Endothelial cell of umbilical vein (primary cell): Measurements from ENCODE around the gene CCDC157. TPM values are rescaled to one million over a fixed set of nuclear protein-coding genes. Genes with fewer than 3 reads are reported as not detected.

ENCODE experiments used
- BruUV-seq: library from RNA; stranded (reverse); fragments of 400-500 nt; replicated peaks from 2 replicates; lab custom pipeline; 2021; lab: Mats Ljungman, UMichigan
- CTCF ChIA-PET: fragments of 300-600, 350-600 bp; sonication (Branson Sonifier 250); formaldehyde crosslinking; loops from one replicate; lab custom pipeline; 2021; ENCODE audit warnings: antibody characterized with exemption, inconsistent platforms; lab: Charles Lee
- POLR2A ChIA-PET: fragments of 300-600, 350-600 bp; sonication (Branson Sonifier 250); formaldehyde crosslinking; loops from one replicate; lab custom pipeline; 2021; ENCODE audit warnings: antibody characterized with exemption, inconsistent platforms; lab: Charles Lee
- DNase-seq: peaks from one replicate; pipeline ENCODE4 v3.0.0-alpha.2; 2011; ENCODE audit warnings: low read depth, low spot score
- FAIRE-seq: peaks from 2 replicates; lab custom pipeline; 2011; peaks lifted over from hg19 to GRCh38; lab: Jason Lieb, UNC
- H2AFZ ChIP-seq: 2 replicates; pipeline ENCODE4 v1.6.0; 2012; ENCODE audit warnings: low read depth, low read length, control low read depth, inconsistent platforms
- H3K27ac ChIP-seq: 2 replicates; pipeline ENCODE4 v1.5.1; 2011; ENCODE audit warnings: low read depth, mild to moderate bottlenecking, control low read depth, low read length, moderate library complexity; ENCODE audit not compliant: insufficient read depth
- H3K27me3 ChIP-seq, 2 experiments: 2 replicates each; pipeline versions ENCODE4 v1.6.0 to v1.6.1; 2011; ENCODE audit warnings: low read length in 2 of 2, mixed read lengths in 1 of 2; ENCODE audit not compliant: control insufficient read depth in 2 of 2, insufficient read depth in 2 of 2
- H3K36me3 ChIP-seq, 2 experiments: 2 replicates in 1 of 2; 3 replicates in 1 of 2; pipeline ENCODE4 v1.5.1; 2011; ENCODE audit warnings: low read length in 2 of 2, mild to moderate bottlenecking in 1 of 2, moderate library complexity in 1 of 2; ENCODE audit not compliant: control insufficient read depth in 2 of 2, insufficient read depth in 2 of 2; ENCODE audit errors: extremely low read depth in 1 of 2
- H3K4me1 ChIP-seq: 3 replicates; pipeline ENCODE4 v1.5.1; 2011; ENCODE audit warnings: mild to moderate bottlenecking, low read length; ENCODE audit not compliant: control insufficient read depth, insufficient read depth; ENCODE audit errors: extremely low read depth
- H3K4me2 ChIP-seq: 2 replicates; pipeline ENCODE4 v1.6.1; 2011; ENCODE audit warnings: low read length, control low read depth, mixed read lengths; ENCODE audit not compliant: insufficient read depth
- H3K4me3 ChIP-seq, 3 experiments: fragments of 200-600 bp in 1 of 3; sonication (generic), shearing (Covaris generic) in 1 of 3; replicated peaks in 1 of 3; 2 replicates each; pipeline ENCODE4 v1.5.1; 2011 to 2016; ENCODE audit warnings: control low read depth in 3 of 3, low read length in 3 of 3, mild to moderate bottlenecking in 2 of 3, inconsistent platforms in 1 of 3, low read depth in 1 of 3, moderate library complexity in 1 of 3; ENCODE audit not compliant: insufficient read depth in 1 of 3
- H3K79me2 ChIP-seq: 2 replicates; pipeline ENCODE4 v1.6.0; 2012; ENCODE audit warnings: low read length, inconsistent platforms; ENCODE audit not compliant: control insufficient read depth, insufficient read depth
- H3K9ac ChIP-seq: replicated peaks from 2 replicates; pipeline ENCODE3; 2011; ENCODE audit warnings: low read length, control low read depth; ENCODE audit not compliant: insufficient read depth; ENCODE audit errors: extremely low read depth
- H3K9me1 ChIP-seq: replicated peaks from 3 replicates; pipeline ENCODE4 v1.6.0; 2011; ENCODE audit warnings: mild to moderate bottlenecking, low read length; ENCODE audit not compliant: control insufficient read depth, insufficient read depth; ENCODE audit errors: extremely low read depth
- H3K9me3 ChIP-seq: replicated peaks from 2 replicates; pipeline ENCODE4 v1.5.1; 2012; ENCODE audit warnings: low read length, inconsistent platforms; ENCODE audit not compliant: control insufficient read depth, insufficient read depth
- H4K20me1 ChIP-seq: replicated peaks from 2 replicates; pipeline ENCODE3; 2011; ENCODE audit warnings: mild to moderate bottlenecking, low read length; ENCODE audit not compliant: control insufficient read depth, insufficient read depth; ENCODE audit errors: extremely low read depth
- EZH2 ChIP-seq: IDR thresholded peaks from 2 replicates; pipeline ENCODE4 v1.6.1; 2012; ENCODE audit warnings: borderline replicate concordance, low read depth, mild to moderate bottlenecking, moderate library complexity, low read length, inconsistent platforms; ENCODE audit not compliant: severe bottlenecking
- FOS ChIP-seq: IDR thresholded peaks from 2 replicates; pipeline ENCODE4 v1.6.1; 2011; ENCODE audit warnings: mild to moderate bottlenecking, low read length, moderate library complexity, borderline replicate concordance; ENCODE audit not compliant: insufficient read depth
- GATA2 ChIP-seq: IDR thresholded peaks from 2 replicates; pipeline ENCODE4 v1.7.0; 2011; ENCODE audit warnings: low read depth, mild to moderate bottlenecking, moderate library complexity, mixed read lengths, low read length; ENCODE audit not compliant: insufficient read length, insufficient read depth
- MYC ChIP-seq: IDR thresholded peaks from one replicate; pipeline ENCODE4 v1.6.1; 2011; ENCODE audit warnings: mild to moderate bottlenecking, low read depth, low read length
- POLR2A ChIP-seq: IDR thresholded peaks from 2 replicates; pipeline ENCODE4 v1.6.1; 2012; ENCODE audit warnings: low read depth, mild to moderate bottlenecking, control low read depth, low read length
- POLR2AphosphoS5 ChIP-seq: IDR thresholded peaks from 2 replicates; pipeline ENCODE4 v1.6.1; 2012; ENCODE audit warnings: low read depth, mild to moderate bottlenecking, control low read depth, low read length, moderate library complexity; ENCODE audit not compliant: insufficient read depth
- dilution Hi-C: fragments of 300-500 bp; cut with MboI; formaldehyde crosslinking; loops from one replicate; pipeline ENCODE4 v1.15.0; 2019; ENCODE audit warnings: low sequenced_read_pairs; ENCODE audit not compliant: extremely low pct_ligation_motif_present
- intact Hi-C: fragments of 100-400 bp; cut with micrococcal nuclease; formaldehyde crosslinking; loops from one replicate; pipeline ENCODE4 v1.10.0; 2022
- polyA plus RNA-seq, 4 experiments: library from polyadenylated mRNA; depleted of rRNA in 3 of 4; stranded (reverse) in 3 of 4; unstranded in 1 of 4; fragments of >200 nt; gene quantifications; 2 replicates each; pipeline versions ENCODE4 v1.2.1 to v1.2.3, GENCODE V29; 2011 to 2012; ENCODE audit warnings: missing spikeins in 1 of 4
- total RNA-seq: library from RNA; stranded (reverse); gene quantifications from 2 replicates; pipeline ENCODE4 v1.2.3, GENCODE V29; 2021
- TF ChIP-seq, protein P1 (sequence below), 2 donors: IDR thresholded peaks; 1 replicate in 1 of 2; 2 replicates in 1 of 2; pipeline ENCODE4 v1.5.1; 2011; ENCODE audit warnings: low read length in 2 of 2, mild to moderate bottlenecking in 2 of 2, moderate library complexity in 2 of 2, control low read depth in 1 of 2, inconsistent platforms in 1 of 2, low read depth in 1 of 2; ENCODE audit not compliant: insufficient read depth in 1 of 2; ENCODE audit errors: extremely low read depth in 1 of 2

The CCDC157 gene
- total and polyA plus RNA-seq, 2 donors (not counting 3 experiments of a cell fraction or from before 2014, with no cell fraction given) = 2.1 to 3.1 TPM

GRCh38 chr22:30416837-30417236 lies 60.0 kb downstream of the CCDC157 start:
- no peak for FAIRE-seq
- peaks cover 23% of the 10 kb centered on the region for H3K4me1 ChIP-seq
- no peaks in the 10 kb centered on the region for H3K9me1 ChIP-seq
- no peak overlapping the region for H3K27ac ChIP-seq
- no peak overlapping the region for H3K9ac ChIP-seq
- H3K36me3 ChIP-seq = peaks cover 13 to 38% of the 10 kb centered on the region in 2 experiments
- no peak overlapping the region for H2AFZ ChIP-seq
- intact Hi-C loops = no loop called here
- TF ChIP-seq POLR2AphosphoS5 = no peak
- no peak for TF ChIP-seq EZH2
- no peak for TF ChIP-seq MYC
- no peak for TF ChIP-seq GATA2
- TF ChIP-seq, protein P1, sequence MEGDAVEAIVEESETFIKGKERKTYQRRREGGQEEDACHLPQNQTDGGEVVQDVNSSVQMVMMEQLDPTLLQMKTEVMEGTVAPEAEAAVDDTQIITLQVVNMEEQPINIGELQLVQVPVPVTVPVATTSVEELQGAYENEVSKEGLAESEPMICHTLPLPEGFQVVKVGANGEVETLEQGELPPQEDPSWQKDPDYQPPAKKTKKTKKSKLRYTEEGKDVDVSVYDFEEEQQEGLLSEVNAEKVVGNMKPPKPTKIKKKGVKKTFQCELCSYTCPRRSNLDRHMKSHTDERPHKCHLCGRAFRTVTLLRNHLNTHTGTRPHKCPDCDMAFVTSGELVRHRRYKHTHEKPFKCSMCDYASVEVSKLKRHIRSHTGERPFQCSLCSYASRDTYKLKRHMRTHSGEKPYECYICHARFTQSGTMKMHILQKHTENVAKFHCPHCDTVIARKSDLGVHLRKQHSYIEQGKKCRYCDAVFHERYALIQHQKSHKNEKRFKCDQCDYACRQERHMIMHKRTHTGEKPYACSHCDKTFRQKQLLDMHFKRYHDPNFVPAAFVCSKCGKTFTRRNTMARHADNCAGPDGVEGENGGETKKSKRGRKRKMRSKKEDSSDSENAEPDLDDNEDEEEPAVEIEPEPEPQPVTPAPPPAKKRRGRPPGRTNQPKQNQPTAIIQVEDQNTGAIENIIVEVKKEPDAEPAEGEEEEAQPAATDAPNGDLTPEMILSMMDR (IDR thresholded peaks at IDR 0.05; ENCODE audit: extremely low read depth in 1 of 2, insufficient read depth in 1 of 2, low read depth in 1 of 2, low read length in 2 of 2) = no peak
- no peak for TF ChIP-seq FOS
- no peak for TF ChIP-seq POLR2A
- no peaks in the 10 kb centered on the region for H3K9me3 ChIP-seq
- H3K4me3 ChIP-seq = no peak overlapping the region
- ChIA-PET POLR2A (no interaction called here), CTCF (no interaction called here)
- no peak overlapping the region for H3K4me2 ChIP-seq
- no peaks in the 10 kb centered on the region for H4K20me1 ChIP-seq
- DNase-seq = no peak
- H3K79me2 ChIP-seq = no peaks in the 10 kb centered on the region
- no TSS peak for BruUV-seq
- no peaks in the 10 kb centered on the region for H3K27me3 ChIP-seq
- dilution Hi-C loops = no loop called here
